CD14-positive monocyte (primary cell): Measurements from ENCODE around the gene CACNA2D2. TPM values are rescaled to one million over a fixed set of nuclear protein-coding genes. Genes with fewer than 3 reads are reported as not detected.

Source experiments
- DNase-seq, 3 donors: peaks; one replicate each; pipeline ENCODE4 v3.0.0-alpha.2; 2011 to 2022
- H2AFZ ChIP-seq: 2 replicates; pipeline ENCODE4 v1.6.0; 2012; ENCODE audit warnings: mild to moderate bottlenecking, low read depth, low read length, inconsistent platforms; ENCODE audit not compliant: insufficient read depth, poor library complexity, severe bottlenecking
- H3K27ac ChIP-seq, 2 donors: 1 replicate in 1 of 2; 2 replicates in 1 of 2; pipeline ENCODE4 v1.5.1; 2012 to 2013; ENCODE audit warnings: low read length in 2 of 2, control low read depth in 1 of 2, inconsistent platforms in 1 of 2, low read depth in 1 of 2, mild to moderate bottlenecking in 1 of 2
- H3K27me3 ChIP-seq, 2 donors: one replicate each; pipeline versions ENCODE4 v1.6.0 to v1.6.1; 2011 to 2013; ENCODE audit warnings: low read length in 2 of 2; ENCODE audit not compliant: control insufficient read depth in 2 of 2, insufficient read depth in 2 of 2
- H3K36me3 ChIP-seq, 2 donors: replicated peaks in 1 of 2; 1 replicate in 1 of 2; 2 replicates in 1 of 2; pipeline versions ENCODE4 v1.5.1 to v1.6.1; 2012 to 2013; ENCODE audit warnings: low read length in 2 of 2, control low read depth in 1 of 2, inconsistent platforms in 1 of 2, mild to moderate bottlenecking in 1 of 2; ENCODE audit not compliant: insufficient read depth in 2 of 2, control insufficient read depth in 1 of 2
- H3K4me1 ChIP-seq, 2 donors: 1 replicate in 1 of 2; 2 replicates in 1 of 2; pipeline versions ENCODE4 v1.5.1 to v1.6.1; 2012 to 2013; ENCODE audit warnings: low read length in 2 of 2, control low read depth in 1 of 2, inconsistent platforms in 1 of 2, mild to moderate bottlenecking in 1 of 2, moderate library complexity in 1 of 2; ENCODE audit not compliant: insufficient read depth in 2 of 2, control insufficient read depth in 1 of 2
- H3K4me2 ChIP-seq: replicated peaks from 2 replicates; pipeline ENCODE3; 2012; ENCODE audit warnings: low read length, moderate library complexity, mild to moderate bottlenecking; ENCODE audit not compliant: poor library complexity, severe bottlenecking; ENCODE audit errors: extremely low read depth
- H3K4me3 ChIP-seq, 3 experiments: fragments of 200-600 bp in 1 of 3; sonication (generic) in 1 of 3; replicated peaks in 1 of 3; 1 replicate in 2 of 3; 2 replicates in 1 of 3; pipeline ENCODE4 v1.5.1; 2011 to 2013; ENCODE audit warnings: low read length in 3 of 3, mild to moderate bottlenecking in 3 of 3, control low read depth in 2 of 3, low read depth in 2 of 3, inconsistent platforms in 1 of 3, moderate library complexity in 1 of 3
- H3K79me2 ChIP-seq: 2 replicates; pipeline ENCODE4 v1.6.0; 2012; ENCODE audit warnings: mild to moderate bottlenecking, control low read depth, inconsistent platforms, low read length, moderate library complexity; ENCODE audit not compliant: insufficient read depth
- H3K9ac ChIP-seq: 2 replicates; pipeline ENCODE4 v1.6.0; 2017; ENCODE audit warnings: low read length, mild to moderate bottlenecking; ENCODE audit not compliant: insufficient read depth, poor library complexity, severe bottlenecking
- H3K9me3 ChIP-seq, 2 donors: replicated peaks in 1 of 2; 1 replicate in 1 of 2; 2 replicates in 1 of 2; pipeline versions ENCODE4 v1.5.1 to v1.6.1; 2012 to 2013; ENCODE audit warnings: low read length in 2 of 2, control low read depth in 1 of 2; ENCODE audit not compliant: control insufficient read depth in 1 of 2, insufficient read depth in 1 of 2
- H4K20me1 ChIP-seq: 2 replicates; pipeline ENCODE4 v1.6.0; 2012; ENCODE audit warnings: mild to moderate bottlenecking, low read length, control low read depth, moderate library complexity; ENCODE audit not compliant: insufficient read depth
- H3K27ac Mint-ChIP-seq, 7 donors: one replicate each; pipeline ENCODE4 v1.8.0; 2020; ENCODE audit warnings: mild to moderate bottlenecking in 7 of 7, mixed read lengths in 7 of 7, moderate library complexity in 6 of 7, inconsistent platforms in 2 of 7
- H3K27me3 Mint-ChIP-seq, 3 donors: one replicate each; pipeline ENCODE4 v1.8.0; 2021 to 2022; ENCODE audit warnings: low read depth in 3 of 3, mild to moderate bottlenecking in 3 of 3, mixed read lengths in 3 of 3, moderate library complexity in 3 of 3, inconsistent platforms in 1 of 3
- H3K36me3 Mint-ChIP-seq, 2 donors: one replicate each; pipeline ENCODE4 v1.8.0; 2020; ENCODE audit warnings: mixed read lengths in 2 of 2, inconsistent platforms in 1 of 2, mild to moderate bottlenecking in 1 of 2
- H3K4me1 Mint-ChIP-seq: one replicate; pipeline ENCODE4 v1.8.0; 2020; ENCODE audit warnings: mild to moderate bottlenecking, mixed read lengths
- H3K4me3 Mint-ChIP-seq, 2 donors: one replicate each; pipeline ENCODE4 v1.8.0; 2020; ENCODE audit warnings: mild to moderate bottlenecking in 2 of 2, mixed read lengths in 2 of 2, moderate library complexity in 1 of 2
- H3K9me3 Mint-ChIP-seq, 7 donors: one replicate each; pipeline ENCODE4 v1.8.0; 2020 to 2022; ENCODE audit warnings: mixed read lengths in 7 of 7, mild to moderate bottlenecking in 6 of 7, moderate library complexity in 6 of 7, inconsistent platforms in 2 of 7
- CTCF ChIP-seq: fragments of 200-600 bp; IDR thresholded peaks from one replicate; pipeline ENCODE4 v1.8.0; 2022; ENCODE audit warnings: antibody characterized with exemption, mild to moderate bottlenecking
- WGBS: methylation state at CpG from one replicate; pipeline ENCODE4 v1.1.5; 2013; ENCODE audit warnings: missing lambda C conversion rate; ENCODE audit not compliant: insufficient coverage; 5-methylcytosine and 5-hydroxymethylcytosine counted together
- intact Hi-C, 2 donors: fragments of 100-400 bp; cut with micrococcal nuclease; formaldehyde crosslinking; loops; one replicate each; pipeline versions ENCODE4 v1.15.0 to v1.15.1; 2023
- polyA plus RNA-seq, 3 donors: library from polyadenylated mRNA; depleted of rRNA in 1 of 3; unstranded in 2 of 3; stranded (reverse) in 1 of 3; fragments of 300-500 nt in 2 of 3; fragments of >200 nt in 1 of 3; fragmentation: Illumina TruSeq in 2 of 3; gene quantifications; 1 replicate in 2 of 3; 2 replicates in 1 of 3; pipeline ENCODE4 v1.2.3, GENCODE V29; 2012 to 2021

Gene CACNA2D2
- polyA plus RNA-seq, 3 donors, result 0.09 to 0.16 TPM; not detected in 1

- intact Hi-C loops, result loop anchor here (1.0 to 10.0 kb wide), 4 partner anchors 8 to 1036 kb away; partner anchors contain the start of genes MAPKAPK3 (in 1 of the 2), MON1A (in 1 of the 2) and RBM15B (in 1 of the 2)
- H3K36me3 ChIP-seq, result peaks cover 29 to 41% of the 10 kb centered on the region in 2 donors
- peaks cover 49% of the 10 kb centered on the region for H4K20me1 ChIP-seq
- peak within 1 kb of the TSS; percentile 57 to 91 for H3K27ac ChIP-seq
- H2AFZ ChIP-seq, result peak within 1 kb of the TSS; percentile 94
- Mint-ChIP-seq H3K4me3 (peak within 1 kb of the TSS; percentile 90 to 95), H3K27me3 (peaks cover 0 to 5% (median 1%) of the 10 kb centered on the region in 3 donors), H3K9me3 (peaks cover 0 to 3% (median 0%) of the 10 kb centered on the region in 7 donors), H3K27ac (peak within 1 kb of the TSS; percentile 82 to 95 (median 93)), H3K4me1 (peaks cover 45% of the 10 kb centered on the region), H3K36me3 (peaks cover 20 to 35% of the 10 kb centered on the region in 2 donors)
- no peaks in the 10 kb centered on the region for H3K9me3 ChIP-seq
- H3K4me2 ChIP-seq, result peak within 1 kb of the TSS; percentile 98
- TF ChIP-seq CTCF, result no peak
- H3K27me3 ChIP-seq, result peaks cover 0 to 2% of the 10 kb centered on the region in 2 donors
- DNase-seq, result peak; percentile 94 to 97 (median 96)
- peaks cover 53% of the 10 kb centered on the region for H3K79me2 ChIP-seq
- peak within 1 kb of the TSS; percentile 96 for H3K9ac ChIP-seq
- H3K4me3 ChIP-seq, result peak within 1 kb of the TSS; percentile 47 to 91 (median 89)
- 1% methylated on average over 62 of the region's 64 CpGs for WGBS
- peaks cover 42 to 45% of the 10 kb centered on the region in 2 donors for H3K4me1 ChIP-seq
These were observed 144.3 kb downstream of the CACNA2D2 start, which contains the start of gene TMEM115 for GRCh38 chr3:50358911-50359759. TMEM115 (minus strand) TSS chr3:50359521; CDS start chr3:50359063, 458 bp downstream.

- DNase-seq, result no peak
- intact Hi-C loops, result loop anchor here (5.0 to 10.0 kb wide), 3 partner anchors 259 to 1036 kb away; partner anchors contain the start of genes MAPKAPK3 (in 1 of the 2), MON1A (in 1 of the 2) and RBM15B (in 1 of the 2)
- Histone ChIP-seq H3K27ac (peak overlapping the region; percentile 57 to 91), H3K4me2 (peak overlapping the region; percentile 98), H3K36me3 (peaks cover 36 to 48% of the 10 kb centered on the region in 2 donors), H3K27me3 (no peaks in the 10 kb centered on the region), H3K9ac (peak overlapping the region; percentile 96), H3K79me2 (peaks cover 60% of the 10 kb centered on the region), H3K4me3 (peak overlapping the region; percentile 47 to 91 (median 89)), H2AFZ (peak overlapping the region; percentile 94), H3K4me1 (peaks cover 42 to 47% of the 10 kb centered on the region in 2 donors), H3K9me3 (no peaks in the 10 kb centered on the region), H4K20me1 (peaks cover 56% of the 10 kb centered on the region)
- peaks cover 25 to 42% of the 10 kb centered on the region in 2 donors for H3K36me3 Mint-ChIP-seq
- peak overlapping the region; percentile 46 to 93 (median 86) for H3K27ac Mint-ChIP-seq
- peaks cover 46% of the 10 kb centered on the region for H3K4me1 Mint-ChIP-seq
- H3K9me3 Mint-ChIP-seq, result no peaks in the 10 kb centered on the region
- no peak for TF ChIP-seq CTCF
- WGBS, result 68% methylated on average over 18 of the region's 24 CpGs
- H3K27me3 Mint-ChIP-seq, result peaks cover 0 to 2% (median 0%) of the 10 kb centered on the region in 3 donors
- H3K4me3 Mint-ChIP-seq, result peak overlapping the region; percentile 90 to 95
These were observed 145.0 kb downstream of the CACNA2D2 start for GRCh38 chr3:50358355-50358910.
